Stromal cell of bone marrow (primary cell): ENCODE measurements around the gene HYPK.
"Not testable (repeated sequence)": the region's sequence is repeated elsewhere in the genome, so short reads cannot be mapped to it uniquely, and the experiment has no call there.

Experiments used
- DNase-seq: peaks from one replicate; pipeline ENCODE4 v3.0.0-alpha.2; 2012; ENCODE audit warnings: low read depth

HYPK gene

DNA sequence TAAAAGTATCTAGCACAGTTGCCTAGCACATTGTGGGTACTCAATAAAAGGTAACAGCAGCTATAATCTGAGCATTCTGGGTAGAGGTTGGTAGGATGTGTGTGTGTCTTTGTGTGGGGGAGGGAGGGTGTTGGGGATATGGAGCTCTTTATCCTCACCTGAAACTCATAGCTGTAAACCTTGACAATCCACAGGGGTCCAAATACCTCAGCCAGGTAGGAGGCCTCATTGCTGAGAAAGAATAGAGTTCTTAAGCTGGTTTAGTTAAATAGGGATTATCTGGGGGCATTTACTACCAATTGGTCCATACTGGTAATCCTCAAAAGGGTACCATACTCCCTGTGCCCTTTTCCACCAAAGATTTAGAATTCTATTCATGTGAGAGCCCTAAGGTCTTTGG, 4.4 kb upstream of the HYPK start:
- no peak for DNase-seq

DNA sequence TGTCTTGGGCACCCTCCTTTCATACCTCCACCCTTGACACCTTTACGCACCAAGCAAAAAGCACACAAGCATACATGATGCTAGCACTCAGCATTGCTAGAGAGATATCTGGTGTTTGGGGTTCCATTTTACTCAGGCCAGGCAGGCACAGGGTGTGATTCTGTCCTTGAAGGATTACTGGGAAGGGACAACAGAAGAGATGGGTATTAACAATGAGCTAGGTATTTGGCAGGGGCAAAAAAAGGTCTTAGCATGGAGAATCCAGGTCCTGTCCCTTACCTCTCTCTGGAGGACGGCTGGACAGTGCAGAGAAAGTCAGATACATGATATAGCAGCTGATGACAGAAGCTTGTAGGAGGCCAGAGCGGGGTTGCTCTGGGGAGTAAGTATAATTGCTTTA, 3.8 kb upstream of the HYPK start:
- DNase-seq: no peak

DNA sequence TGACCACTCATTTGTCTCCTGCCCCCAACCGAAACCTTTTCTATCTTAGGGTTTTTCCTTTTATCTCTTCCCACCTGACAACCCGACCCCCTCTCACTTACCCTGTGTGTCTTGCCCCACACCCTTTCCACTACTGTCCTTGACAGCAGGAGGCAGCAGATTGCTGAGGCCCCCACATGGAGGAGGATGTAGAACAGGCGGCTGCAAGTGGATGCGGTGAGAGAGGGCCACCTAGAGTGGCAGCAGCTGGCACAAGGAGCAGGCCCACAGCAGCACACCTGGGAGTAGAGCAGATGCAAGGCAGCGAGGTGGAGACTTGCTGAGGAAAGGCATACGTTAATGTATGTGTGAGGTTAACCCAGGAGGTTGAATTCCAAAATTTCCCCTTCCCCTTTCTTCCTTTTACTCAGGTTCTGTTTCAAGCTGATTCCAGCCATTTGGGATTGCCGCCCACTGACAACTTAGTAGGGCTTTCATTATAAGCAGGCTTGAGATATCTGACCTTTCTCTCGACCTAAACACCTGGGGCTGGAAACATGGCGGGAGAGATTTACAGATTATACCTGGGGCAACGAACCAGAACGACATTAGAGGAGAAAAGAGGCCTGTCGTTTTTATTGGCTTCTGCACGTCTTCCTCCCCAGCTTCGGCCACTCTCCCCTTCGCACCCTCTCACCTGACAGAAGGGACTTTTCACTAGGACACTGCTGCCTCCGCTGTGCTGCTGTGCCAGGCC, 1.0 kb upstream of the HYPK start:
- DNase-seq: no peak

DNA sequence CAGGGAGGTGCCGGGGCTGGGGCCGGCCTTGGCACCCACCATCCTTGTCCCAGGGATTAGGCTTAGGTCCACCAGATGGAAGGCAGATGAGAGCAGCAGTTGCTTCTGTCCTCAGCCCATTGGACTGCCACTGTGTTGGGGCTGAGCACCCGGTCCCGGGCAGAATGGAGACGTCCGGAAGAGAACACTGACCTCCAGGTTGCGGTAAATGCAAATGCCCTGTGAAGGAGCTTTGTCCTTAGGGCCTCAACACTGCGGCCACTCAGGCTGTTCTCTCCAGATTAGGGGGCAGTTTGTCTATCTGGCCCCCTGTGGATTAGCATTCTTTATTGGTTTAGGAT, 484 bp upstream of the HYPK start, which contains the start of gene SERINC4:
Gene SERINC4 (minus strand): TSS at position 276 of the 341 bp plus-strand sequence. CDS start 234 bp downstream, at position 42.
- DNase-seq: no peak

DNA sequence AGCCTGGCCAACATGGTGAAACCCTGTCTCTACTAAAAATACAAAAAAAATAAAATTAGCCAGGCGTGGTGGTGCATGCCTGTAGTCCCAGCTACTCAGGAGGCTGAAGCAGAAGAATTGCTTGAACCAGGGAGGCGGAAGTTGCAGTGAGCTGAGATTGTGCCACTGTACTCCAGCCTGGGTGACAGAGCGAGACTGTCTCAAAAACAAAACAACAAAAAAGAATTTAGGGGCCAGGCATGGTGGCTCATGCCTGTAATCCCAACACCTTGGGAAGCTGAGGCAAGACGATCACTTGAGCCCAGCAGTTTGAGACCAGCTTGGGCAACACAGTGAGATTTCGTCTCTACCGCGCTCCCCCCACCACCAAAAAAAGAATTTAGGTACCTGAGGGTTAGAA, 2.3 kb downstream of the HYPK start:
- DNase-seq: not testable (repeated sequence)

DNA sequence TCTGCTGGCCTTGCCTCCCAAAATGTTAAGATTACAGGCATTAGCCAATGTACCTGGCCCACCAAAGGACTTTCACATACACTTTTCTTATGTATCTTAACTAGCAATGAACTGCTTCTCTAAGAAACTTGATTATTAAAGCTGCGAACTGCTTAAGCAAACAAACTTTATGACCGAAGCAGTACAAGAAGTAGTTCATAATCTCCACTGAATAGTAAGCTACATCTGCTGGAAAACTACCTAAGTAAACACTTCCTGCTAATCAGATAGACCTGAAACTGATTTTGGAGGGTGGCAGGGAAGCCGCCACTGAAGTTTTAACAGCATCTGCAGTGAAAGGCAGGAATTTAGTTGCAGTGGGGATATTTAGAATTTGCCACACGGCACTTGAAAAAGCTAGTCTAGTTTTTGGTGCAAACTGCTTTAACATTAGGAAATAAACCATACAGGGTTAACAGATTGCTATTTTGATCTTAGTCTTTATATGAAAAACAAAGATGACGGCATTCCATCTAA, 8.1 kb downstream of the HYPK start:
- DNase-seq: no peak

DNA sequence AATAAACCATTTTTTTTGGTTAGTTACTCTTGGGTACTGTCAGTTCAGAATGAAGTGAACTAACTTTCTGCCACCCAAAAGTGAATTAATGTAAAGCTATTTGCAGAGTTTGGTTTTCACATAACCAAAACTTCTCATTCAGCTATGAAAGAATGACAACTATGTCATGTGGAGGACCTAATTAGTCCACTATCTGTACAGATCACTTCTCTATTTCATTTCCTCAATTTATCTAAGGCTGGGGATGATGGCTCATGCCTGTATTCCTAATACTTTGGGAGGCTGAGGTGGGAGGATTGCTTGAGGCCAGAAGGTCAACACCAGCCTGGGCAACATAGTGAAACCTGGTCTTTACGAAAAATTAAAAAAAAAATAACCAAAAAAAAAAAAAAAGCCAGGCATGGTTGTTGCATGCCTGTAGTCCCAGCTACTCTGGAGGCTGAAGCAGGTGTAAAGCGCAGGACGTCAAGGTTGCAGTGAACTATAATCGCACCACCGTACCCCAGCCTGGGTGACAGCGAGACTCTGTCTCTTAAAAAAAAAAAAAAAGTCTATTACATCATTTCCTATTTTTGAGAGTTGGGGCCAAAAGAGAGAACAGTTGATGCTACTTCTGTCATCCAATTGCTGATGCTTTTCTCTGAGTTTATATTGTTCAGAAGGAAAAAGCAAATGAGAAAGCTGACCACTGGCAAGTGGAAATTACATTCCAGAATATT, 8.7 kb downstream of the HYPK start:
- DNase-seq: no peak

DNA sequence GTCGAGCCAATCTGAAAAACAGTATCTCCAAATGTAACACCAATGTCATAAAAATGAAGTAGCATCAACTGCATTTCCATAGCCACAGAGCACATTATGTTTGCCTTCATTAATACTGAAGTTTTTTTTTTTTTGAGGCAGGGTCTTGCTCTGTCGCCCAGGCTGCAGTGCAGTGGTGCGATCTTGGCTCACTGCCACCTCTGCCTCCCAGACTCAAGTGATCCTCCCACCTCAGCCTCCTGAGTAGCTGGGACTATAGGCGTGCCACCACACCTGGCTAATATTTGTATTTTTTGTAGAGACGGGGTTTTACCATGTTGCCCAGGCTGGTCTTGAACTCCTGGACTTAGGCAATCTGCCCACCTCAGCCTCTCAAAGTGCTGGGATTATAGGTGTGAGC, 14.7 kb downstream of the HYPK start:
- DNase-seq: not testable (repeated sequence)

DNA sequence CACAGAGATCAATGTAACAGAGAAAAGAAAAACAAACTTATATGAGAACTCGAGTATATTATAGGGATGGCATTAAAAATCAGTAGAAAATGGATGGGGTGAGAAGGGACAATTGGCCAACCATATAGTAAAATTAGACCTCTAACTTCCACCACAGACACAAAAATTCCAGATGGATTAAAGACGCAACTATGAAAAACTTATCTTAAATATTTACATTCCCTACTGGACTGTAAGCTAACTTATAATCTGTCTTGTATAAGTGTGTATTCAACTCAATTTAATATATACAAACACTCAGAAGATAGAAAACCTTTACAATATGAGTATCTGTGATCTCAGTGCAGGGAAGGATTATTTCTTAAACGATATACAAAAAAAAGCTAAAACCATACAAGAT, 21.1 kb downstream of the HYPK start:
- DNase-seq: no peak

DNA sequence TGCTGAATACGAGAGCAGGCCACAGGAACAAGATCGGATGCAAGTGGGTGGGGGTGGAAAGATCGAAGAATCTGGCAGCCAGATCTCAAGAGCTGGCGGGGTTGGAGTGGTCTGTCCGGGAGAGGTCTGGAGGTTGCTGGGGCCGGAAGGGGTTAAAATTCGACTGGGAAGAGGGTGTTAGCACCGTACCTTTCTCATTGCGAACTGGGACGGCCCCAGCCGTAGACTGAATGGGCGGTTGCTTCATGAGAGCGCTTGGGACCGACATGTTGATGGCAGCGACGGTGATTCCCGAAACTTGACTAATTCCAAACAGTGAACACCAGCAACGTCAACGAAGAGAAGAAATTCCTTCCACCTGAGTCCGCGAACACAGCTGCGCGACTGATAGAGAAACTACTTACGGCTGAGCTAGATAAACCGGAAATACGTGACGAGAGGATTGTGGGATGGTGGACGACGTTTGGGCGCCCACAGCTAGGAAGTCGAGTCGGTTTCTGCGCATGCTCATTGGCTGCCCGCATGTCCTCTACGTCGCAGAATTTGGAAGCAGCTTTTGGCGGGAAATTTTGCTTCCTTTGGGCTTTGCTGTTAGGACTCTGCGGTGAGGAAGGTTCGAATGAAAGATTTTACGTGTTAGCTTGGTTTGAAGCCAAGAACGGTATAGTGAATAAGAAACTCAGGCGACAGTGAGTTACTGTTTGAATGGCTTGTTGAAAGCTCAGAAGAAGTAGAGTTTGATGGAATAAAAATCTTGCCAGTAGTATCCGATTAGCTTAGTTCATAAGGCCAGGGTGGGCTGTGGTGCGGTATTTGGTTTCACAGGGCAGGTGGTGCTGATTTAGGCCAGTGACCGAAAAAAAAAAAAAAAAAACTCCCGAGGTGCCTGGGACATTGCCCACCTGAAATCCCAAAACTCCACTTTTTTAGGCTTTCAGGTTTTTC, 24.2 kb downstream of the HYPK start, which contains the start of gene MFAP1:
Gene MFAP1 (minus strand): TSS at position 389 of the 945 bp plus-strand sequence. CDS start 121 bp downstream, at position 268.
- peak; percentile 95 for DNase-seq

DNA sequence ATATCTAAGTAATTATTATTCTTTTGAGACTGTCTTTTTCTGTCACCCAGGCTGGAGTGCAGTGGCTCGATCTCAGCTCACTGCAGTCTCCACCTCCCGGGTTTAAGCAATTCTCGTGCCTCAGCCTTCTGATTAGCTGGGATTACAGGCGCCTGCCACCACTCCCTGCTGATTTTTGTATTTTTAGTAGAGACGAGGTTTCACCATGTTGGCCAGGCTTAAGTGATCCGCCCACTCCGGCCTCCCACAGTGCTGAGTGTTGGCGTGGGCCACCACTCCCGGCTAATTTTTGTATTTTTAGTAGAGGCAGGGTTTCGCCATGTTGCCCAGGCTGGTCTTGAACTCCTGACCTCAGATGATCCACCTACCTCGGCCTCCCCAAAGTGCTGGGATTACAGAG, 24.9 kb downstream of the HYPK start:
- DNase-seq: not testable (repeated sequence)

DNA sequence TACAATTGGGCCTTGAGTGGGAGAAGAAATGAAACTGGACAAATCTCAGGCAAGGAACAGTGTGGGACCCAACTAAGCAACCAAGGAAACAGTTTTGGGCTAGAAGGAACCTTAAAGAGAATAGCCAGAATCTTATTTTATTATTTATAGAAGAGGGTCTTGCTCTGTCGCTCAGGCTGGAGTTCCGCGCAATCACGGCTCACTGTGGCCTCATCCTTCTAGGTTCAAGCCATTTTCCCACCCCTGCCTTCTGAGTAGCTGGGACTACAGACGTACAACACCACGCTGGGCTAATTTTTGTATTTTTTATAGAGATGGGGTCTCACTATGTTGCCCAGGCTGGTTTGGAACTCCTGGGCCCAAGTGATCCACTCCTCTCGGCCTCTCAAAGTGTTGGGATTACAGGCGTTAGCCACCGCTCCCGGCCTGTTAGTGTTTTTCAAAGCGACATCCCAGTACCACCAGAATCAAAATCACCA, 25.7 kb downstream of the HYPK start:
- no peak for DNase-seq

DNA sequence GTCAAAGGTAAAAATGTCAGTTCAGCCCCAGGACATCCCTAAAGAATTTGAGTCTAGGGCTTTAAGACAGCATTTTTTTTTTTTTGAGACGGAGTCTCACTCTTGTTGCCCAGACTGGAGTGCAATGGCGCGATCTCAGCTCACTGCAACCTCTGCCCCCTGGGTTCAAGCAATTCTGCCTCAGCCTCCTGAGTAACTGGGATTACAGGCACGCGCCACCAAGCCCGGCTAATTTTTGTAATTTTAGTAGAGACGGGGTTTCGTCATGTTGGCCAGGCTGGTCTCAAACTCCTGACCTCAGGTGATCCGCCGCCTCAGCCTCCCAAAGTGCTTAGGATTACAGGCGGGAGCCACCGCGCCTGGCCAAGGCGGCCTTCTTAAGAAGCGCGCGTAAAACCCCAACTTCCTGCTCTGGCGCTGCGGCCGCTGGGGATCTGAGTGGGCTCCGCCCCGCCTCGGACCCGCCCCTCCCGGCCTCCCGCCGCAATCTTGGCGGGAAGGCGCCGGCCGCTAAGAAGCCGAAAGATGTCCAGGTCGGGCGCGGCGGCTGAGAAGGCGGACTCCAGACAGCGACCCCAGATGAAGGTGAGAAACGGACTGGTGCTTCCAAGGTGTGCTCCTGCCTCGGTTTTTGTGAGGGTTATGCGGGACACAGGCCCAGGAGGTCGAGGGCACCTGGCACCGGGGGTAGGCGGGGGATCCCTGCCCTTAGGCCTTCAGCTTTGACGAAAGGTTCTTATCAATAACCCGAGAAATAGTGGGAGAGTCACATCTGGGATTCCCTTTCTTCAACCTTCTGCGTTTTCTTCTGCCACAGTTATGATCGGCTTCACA, 26.3 kb downstream of the HYPK start, which contains the start of gene WDR76:
Gene WDR76 (plus strand): TSS at position 495 of the 834 bp plus-strand sequence. CDS start 31 bp downstream, at position 526.
- DNase-seq: peak; percentile 57

DNA sequence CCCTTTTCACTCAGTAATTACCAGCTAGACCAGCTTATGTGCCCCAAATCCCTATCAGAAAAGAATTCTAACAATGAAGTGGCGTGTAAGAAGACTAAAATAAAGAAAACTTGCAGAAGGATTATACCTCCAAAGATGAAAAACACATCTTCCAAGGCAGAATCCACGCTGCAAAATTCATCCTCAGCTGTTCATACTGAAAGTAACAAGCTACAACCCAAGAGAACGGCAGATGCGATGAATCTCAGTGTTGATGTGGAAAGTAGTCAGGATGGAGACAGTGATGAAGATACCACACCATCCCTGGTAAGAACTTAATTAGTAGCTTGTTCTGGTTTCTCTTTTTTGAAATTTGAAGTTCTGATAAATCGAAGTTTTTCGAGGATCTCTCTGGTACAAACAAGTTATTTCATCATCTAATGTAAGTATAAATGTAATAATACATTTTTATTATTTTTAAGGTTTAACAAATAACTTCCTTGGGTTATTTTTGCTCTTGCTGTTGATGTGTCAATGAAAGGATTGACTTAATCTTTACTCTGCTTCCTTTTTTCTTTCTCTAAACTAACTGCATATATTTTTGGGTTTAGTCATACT, 27.8 kb downstream of the HYPK start:
- no peak for DNase-seq

DNA sequence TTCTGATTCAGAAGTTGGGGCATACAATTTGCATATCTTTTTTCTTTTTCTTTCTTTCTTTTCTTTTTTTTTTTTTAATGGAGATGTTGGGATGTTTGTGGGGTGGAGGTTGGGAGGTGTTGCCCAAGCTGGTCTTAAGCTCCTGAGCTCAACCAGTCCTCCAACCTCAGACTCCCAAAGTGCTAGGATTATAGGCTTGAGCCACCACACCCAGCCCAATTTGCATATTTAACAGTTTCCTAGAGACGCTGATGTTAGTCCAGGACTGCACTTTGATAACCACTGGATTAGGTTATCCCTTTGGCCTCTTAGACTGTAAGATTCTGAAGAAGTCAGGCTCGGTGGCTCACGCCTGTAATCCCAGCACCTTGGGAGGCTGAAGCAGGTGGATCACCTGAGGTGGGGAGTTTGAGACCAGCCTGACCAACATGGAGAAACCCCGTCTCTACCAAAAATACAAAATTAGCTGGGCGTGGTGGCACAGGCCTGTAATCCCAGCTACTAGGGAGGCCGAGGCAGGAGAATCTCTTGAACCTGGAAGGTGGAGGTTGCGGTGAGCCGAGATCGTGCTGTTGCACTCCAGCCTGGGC, 29.6 kb downstream of the HYPK start:
- DNase-seq: not testable (repeated sequence)

DNA sequence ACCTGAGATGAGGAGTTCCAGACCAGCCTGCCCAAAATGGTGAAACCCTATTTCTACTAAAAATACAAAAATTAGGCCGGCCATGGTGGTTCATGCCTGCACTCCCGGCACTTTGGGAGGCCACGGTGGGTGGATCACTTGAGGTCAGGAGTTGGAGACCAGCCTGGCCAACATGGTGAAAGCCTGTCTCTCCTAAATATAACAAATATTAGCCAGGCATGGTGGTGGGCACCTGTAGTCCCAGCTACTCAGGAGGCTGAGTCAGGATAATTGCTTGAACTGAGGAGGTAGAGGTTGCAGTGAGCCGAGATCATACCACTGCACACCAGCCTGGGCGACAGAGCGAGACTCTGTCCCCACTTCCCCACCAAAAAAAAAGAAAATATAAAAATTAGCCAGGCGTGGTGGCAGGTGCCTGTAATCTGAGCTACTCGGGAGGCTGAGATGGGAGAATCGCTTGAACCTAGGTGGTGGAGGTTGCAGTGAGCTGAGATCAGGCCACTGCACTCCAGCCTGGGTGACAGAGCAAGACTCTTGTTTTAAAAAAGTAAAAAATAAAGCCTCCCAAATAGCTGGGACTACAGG, 30.4 kb downstream of the HYPK start:
- not testable (repeated sequence) for DNase-seq

DNA sequence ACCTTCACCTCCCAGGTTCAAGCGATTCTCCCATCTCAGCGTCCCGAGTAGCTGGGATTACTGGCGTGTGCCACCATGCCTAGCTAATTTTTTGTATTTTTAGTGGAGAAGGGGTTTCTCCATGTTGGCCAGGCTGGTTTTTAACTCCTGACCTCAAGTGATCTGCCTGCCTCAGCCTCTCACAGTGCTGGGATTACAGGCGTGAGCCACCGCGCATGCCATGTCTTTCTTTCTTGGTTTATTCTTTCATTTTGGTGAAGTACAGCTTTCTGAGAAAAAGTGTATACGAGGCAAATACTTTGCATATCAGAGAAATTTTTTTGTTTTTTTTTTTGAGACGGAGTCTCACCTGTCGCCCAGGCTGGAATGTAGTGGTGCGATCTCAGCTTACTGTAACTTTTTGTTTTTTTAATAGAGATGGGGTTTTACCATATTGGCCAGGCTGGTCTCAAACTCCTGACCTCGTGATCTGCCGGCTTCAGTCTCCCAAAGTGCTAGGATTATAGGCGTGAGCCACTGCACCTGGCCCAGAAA, 31.2 kb downstream of the HYPK start:
- not testable (repeated sequence) for DNase-seq

DNA sequence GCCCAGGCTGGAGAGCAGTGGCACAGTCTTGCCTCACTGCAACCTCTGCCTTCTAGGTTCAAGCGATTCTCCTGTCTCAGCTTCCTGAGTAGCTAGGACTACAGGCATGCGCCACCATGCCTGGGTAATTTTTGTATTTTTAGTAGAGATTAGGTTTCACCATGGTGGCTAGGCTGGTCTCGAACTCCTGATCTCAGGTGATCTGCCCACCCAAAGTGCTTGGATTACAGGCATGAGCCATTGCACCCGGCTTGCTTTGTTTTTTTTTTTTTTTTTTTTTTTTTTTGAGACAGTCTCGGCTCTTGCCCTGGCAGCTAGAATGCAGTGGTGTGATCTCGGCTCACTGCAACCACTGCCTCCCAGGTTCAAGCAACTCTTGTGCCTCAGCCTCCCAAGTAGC, 32.1 kb downstream of the HYPK start:
- DNase-seq: not testable (repeated sequence)

DNA sequence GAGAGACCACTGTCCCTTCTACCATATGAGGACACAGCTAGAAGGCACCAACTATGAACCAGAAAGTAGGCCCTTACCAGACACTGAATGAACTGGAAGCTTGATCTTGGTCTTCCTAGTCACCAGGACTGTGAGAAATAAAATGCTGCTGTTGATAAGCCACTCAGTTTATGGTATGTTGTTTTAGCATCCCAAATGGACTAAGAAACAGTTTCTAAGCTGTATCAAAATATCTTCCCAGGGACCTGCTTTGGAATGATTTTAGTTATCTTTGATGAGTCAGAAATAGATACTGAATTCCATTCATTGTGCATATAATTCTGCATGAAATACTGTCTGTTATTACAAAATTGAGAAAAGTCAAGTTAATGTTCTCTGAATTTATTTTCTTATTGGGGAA, 45.0 kb downstream of the HYPK start:
- no peak for DNase-seq
